GM18951 (cell line): Measurements from ENCODE around the gene RNASE2.
"Not testable (repeated sequence)": the region's sequence is repeated elsewhere in the genome, so short reads cannot be mapped to it uniquely, and the experiment has no call there.

Source experiments
- POLR2A ChIP-seq: IDR thresholded peaks from 4 replicates; pipeline ENCODE4 v1.6.1; 2011; ENCODE audit warnings: mild to moderate bottlenecking; ENCODE audit not compliant: insufficient read length, insufficient read depth; ENCODE audit errors: extremely low read depth
- in situ Hi-C: fragments of 300-500 bp; cut with MboI; formaldehyde crosslinking; loops from one replicate; pipeline ENCODE4 v1.12.0; 2022; ENCODE audit warnings: low sequenced_read_pairs, mixed read lengths, inconsistent platforms; ENCODE audit not compliant: unreplicated experiment

RNASE2 gene

GRCh38 chr14:20969336-20969735, 14.0 kb downstream of the RNASE2 start:
- in situ Hi-C loops: no loop called here
- no peak for TF ChIP-seq POLR2A

- in situ Hi-C loops: no loop called here
- TF ChIP-seq POLR2A: no peak
Observed at GRCh38 chr14:20970647-20970982, 15.3 kb downstream of the RNASE2 start.

- in situ Hi-C loops: no loop called here
- no peak for TF ChIP-seq POLR2A
Observed at GRCh38 chr14:20970983-20971704, 15.9 kb downstream of the RNASE2 start.

- no peak for TF ChIP-seq POLR2A
- in situ Hi-C loops: no loop called here
Observed at GRCh38 chr14:20971705-20972021, 16.4 kb downstream of the RNASE2 start.

- in situ Hi-C loops: no loop called here
- TF ChIP-seq POLR2A: no peak
Observed at GRCh38 chr14:20973501-20973900, 18.2 kb downstream of the RNASE2 start.

- TF ChIP-seq POLR2A: no peak
- in situ Hi-C loops: no loop called here
Observed at GRCh38 chr14:20976291-20976690, 21.0 kb downstream of the RNASE2 start.

GRCh38 chr14:20978687-20979086, 23.4 kb downstream of the RNASE2 start:
- in situ Hi-C loops: no loop called here
- no peak for TF ChIP-seq POLR2A

GRCh38 chr14:20980906-20981305, 25.6 kb downstream of the RNASE2 start:
- in situ Hi-C loops: no loop called here
- no peak for TF ChIP-seq POLR2A

GRCh38 chr14:20982646-20983369, 27.5 kb downstream of the RNASE2 start:
- TF ChIP-seq POLR2A: no peak
- in situ Hi-C loops: no loop called here

- in situ Hi-C loops: not testable (repeated sequence)
Observed at GRCh38 chr14:20985650-20986049, 30.4 kb downstream of the RNASE2 start.

- TF ChIP-seq POLR2A: no peak
- in situ Hi-C loops: no loop called here
Observed at GRCh38 chr14:20986811-20987210, 31.5 kb downstream of the RNASE2 start.

- no peak for TF ChIP-seq POLR2A
- in situ Hi-C loops: no loop called here
Observed at GRCh38 chr14:20988717-20989470, 33.6 kb downstream of the RNASE2 start.

GRCh38 chr14:20989471-20989786, 34.1 kb downstream of the RNASE2 start:
- no peak for TF ChIP-seq POLR2A
- in situ Hi-C loops: no loop called here

GRCh38 chr14:20989787-20990600, 34.7 kb downstream of the RNASE2 start, which contains the start of gene METTL17:
Gene METTL17 (plus strand): TSS chr14:20989980. CDS start chr14:20990003, 23 bp downstream.
- in situ Hi-C loops: no loop called here
- peak; percentile 89 for TF ChIP-seq POLR2A

- in situ Hi-C loops: no loop called here
Observed at GRCh38 chr14:20996521-20996920, 41.2 kb downstream of the RNASE2 start.

More at GRCh38 chr14:20996521-20996920, 41.2 kb downstream of the RNASE2 start:
- TF ChIP-seq POLR2A: no peak
